ENCODE data around the gene RTBDN.
"Not testable (repeated sequence)": the region's sequence is repeated elsewhere in the genome, so short reads cannot be mapped to it uniquely, and the experiment has no call there.

RTBDN gene

DNA sequence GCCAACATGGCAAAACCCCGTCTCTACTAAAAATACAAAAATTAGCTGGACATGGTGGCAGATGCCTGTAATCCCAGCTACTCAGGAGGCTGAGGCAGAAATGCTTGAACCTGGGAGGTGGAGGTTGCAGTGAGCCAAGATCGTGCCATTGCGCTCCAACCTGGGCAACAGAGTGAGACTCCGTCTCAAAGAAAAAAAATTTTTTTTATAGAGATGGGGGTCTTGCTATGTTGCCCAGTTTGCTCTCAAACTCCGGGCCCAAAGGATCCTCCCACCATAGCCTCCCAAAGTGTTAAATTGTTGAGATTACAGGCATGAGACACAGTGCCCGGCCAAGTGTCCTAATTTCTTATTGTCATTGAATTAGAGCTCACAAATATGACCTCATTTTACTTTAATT lies 17.2 kb downstream of the RTBDN start:
- not testable (repeated sequence) for DNase-seq

DNA sequence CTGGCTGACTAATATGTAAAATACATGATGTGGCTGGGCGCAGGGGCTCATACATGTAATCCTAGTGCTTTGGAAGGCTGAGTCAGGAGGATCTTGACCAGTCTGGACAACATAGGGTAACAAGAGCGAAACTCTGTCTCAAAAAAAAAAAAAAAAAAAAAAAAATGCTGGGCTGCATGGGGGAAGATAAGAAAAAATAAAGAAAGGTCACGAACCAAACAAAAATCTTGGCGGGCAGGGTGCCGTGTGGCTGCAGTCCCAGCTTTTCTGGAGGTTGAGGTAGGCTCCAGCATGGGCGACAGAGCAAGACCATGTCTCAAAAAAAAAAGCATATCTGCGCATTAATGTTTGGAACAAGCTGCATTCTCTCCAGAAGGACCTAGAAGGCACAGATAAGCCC lies 19.3 kb downstream of the RTBDN start:
- DNase-seq, result no peak

DNA sequence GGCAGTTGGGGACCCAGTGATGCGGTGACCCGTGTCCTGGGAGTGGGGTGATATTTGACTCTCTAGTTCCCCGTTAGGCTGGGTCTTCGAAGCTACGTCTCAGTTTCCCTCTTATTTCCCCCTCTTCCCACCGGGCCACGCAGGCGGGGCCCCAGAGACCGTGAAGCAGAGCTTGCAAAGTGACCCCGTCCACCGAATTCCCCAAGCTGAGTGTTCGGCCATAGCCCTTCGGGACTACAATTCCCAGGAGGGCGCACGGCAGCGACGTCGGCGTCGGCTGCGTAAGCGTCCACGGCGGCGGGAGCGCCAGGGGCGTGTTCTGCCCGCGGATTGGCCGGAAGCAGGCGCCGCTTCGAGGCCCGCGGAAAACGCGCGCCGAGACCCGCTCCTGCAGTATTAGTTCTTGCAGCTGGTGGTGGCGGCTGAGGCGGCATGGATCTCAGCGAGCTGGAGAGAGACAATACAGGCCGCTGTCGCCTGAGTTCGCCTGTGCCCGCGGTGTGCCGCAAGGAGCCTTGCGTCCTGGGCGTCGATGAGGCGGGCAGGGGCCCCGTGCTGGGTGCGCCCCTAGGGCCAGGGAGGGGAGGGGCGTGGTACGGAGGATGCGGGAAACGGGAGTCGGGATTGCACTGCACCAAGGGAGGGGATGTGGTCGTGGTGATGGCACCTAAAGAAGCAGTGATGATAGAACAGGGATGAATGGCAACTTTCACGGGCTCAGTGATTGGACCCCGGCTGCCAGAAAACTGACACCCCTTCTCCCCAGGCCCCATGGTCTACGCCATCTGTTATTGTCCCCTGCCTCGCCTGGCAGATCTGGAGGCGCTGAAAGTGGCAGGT lies 27.9 kb downstream of the RTBDN start, which contains the start of gene RNASEH2A:
Gene RNASEH2A, plus strand, starts transcription at position 343 of the 840 bp plus-strand sequence. Its CDS starts 90 bp downstream, at position 433.
- DNase-seq, result peak; percentile 88

DNA sequence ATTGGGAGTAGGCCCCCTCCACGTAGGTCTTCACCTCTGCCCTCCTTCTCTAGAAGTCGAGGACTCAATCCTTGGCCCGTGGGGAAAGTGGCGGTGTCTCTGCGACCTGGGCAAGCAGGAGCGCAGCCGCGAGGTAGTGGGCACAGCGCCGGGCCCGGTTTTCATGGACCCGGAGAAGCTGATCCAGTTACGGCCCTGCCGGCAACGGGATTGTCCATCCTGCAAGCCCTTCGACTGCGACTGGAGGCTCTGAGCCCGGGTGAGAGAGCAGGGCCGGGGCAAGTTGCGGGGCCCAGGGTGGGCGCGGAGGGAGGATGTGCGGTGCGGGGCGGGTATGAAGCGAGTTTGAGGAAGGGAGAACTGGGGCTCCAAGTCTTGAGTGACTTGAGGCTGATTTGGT lies 30.3 kb downstream of the RTBDN start:
- no peak for DNase-seq

DNA sequence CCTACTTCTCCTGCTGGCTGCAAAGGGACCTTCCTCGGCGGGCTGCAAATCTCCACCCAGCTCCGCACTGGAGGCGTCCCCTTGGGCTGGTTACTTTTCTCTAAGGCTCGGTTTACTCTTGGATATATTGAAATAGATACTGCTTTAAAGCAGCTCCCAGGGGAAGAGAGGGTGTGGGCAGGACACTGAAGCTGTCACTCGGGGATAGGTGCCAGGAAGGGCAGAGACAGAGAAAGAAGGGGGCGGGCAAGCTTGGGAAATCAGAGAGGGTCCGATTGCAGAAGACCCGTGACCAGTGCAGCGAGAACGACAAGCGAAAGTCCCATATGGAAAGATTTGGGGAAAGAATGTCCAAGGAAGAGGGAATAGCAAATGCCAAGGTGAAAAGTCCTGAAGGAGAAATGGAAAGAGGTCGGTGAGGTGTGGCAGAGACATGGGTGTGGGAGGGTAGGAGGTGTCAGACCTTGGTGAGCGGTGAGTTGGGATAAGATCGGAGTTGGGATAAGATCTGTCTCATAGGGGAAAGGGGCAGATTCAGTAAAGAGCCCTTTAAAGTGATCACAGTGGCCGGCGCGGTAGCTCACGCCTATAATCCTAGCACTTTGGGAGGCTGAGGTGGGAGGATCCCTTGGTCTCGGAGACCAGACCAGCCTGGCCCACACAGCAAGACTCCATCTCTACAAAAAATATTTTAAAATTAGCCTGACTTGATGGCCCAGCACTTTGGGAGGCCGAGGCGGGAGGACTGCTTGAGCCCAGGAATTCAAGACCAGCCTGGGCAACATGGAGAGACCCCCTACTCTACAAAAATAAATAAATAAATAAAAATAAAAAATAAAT lies 31.9 kb downstream of the RTBDN start:
- no peak for DNase-seq

DNA sequence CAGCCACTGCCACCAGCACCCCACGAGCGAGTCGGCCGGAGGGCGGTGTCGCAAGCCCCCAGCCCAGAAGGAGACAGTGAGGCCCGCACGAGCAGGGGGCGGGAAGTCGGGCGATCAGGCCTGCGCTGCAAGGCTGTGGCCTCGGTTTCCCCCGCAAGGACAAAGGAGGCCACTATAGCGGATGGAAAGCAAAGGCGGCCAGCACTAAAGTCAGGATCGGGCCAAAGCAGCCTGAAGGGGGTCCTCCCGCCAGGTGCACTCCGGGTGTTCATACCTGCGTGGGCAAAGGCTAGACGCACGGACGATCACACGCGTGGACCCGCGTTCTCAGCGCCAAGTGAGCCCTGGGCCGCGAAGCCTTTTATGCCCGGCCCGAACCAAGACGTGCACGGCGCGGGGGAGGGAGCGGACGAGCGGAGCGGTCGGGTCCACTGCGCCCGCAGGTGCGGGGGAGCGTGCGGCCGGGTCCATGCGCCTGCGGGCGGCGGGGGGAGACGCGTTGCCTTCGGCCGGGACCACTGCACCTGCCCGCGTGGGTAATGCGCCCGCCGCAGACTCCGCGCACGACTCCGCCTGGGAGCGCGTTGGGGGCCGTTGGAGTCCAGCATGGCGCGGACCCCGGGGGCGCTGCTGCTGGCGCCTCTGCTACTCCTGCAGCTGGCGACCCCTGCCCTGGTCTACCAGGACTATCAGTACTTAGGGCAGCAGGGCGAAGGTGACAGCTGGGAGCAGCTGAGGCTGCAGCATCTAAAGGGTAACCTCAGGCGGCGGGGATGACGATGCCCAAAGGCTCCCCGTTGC lies 32.7 kb downstream of the RTBDN start, which contains the start of the genes PRDX2 and THSD8:
Gene PRDX2, minus strand, starts transcription at position 335 of the 801 bp plus-strand sequence. CDS start 539 bp downstream, outside the sequence.
Gene THSD8, plus strand, starts transcription at position 604 of the 801 bp plus-strand sequence. Its CDS starts 3 bp downstream, at position 607.
- no peak for DNase-seq

DNA sequence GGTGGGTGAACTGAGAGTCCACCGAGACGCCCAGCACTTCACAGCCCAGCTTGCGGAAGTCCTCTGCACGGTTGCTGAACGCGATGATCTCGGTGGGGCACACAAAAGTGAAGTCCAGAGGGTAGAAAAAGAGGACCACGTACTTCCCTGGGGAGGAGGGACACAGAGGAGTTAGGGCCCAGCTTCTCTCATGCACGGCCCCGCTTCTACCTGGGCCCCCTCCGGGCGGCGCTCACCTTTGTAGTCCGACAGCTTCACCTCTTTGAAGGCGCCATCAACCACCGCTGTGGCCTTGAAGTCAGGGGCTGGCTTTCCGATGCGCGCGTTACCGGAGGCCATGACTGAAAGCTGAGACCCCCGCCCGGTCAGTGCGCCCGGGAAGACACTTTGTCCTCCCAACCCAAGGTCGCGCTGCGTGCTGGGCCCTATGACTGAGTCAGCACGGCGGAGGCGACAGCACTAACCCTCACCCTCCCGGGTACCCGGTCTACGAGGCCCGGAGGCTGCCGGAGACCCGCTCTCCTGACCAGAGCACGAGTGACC lies 33.4 kb downstream of the RTBDN start:
- DNase-seq, result no peak

DNA sequence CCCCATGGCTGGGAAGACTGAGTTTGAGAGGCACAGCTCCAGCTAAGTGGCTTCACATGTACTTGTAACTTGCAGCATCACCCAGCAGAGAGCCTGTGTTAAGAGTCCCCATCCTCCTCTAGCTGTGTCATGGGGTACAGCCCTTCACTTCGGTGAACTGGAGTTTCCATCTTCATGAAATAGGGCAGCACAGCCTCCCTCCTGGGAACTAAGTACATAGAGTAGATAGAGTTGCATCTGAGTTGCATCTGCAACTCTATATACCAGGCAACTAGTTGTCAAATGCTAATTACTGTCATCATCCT lies 34.0 kb downstream of the RTBDN start:
- DNase-seq, result peak; percentile 60

DNA sequence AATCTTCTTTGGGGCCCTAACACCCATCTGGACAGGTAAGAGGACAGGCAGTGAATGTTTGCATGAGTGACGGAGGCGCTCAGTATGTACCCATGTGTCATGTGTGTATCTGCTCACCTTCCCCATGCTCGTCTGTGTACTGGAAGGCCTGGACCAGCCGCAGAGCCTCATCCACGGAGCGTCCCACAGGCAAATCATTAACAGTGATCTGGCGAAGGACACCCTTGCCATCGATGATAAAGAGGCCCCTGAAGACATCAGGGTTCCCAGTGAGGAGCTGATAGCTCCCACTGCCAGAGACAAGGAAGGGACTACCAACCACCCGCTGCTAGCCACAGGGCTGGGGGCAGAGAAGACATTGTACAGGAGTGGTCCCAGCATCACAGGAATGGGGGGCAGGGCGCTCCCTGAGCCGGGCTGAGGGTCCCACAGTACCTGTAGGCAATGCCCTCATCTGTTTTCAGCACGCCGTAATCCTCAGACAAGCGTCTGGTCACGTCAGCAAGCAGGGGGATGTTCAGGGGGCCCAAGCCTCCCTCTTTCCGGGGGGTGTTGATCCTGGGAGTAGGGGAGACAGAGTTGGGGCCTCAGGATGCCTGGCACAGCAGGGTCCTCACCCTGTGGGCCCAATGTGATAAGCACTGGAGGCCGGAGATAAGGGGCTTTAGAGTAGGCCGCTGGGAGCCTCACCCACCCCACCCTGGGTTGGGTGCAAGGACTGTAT lies 34.5 kb downstream of the RTBDN start:
- DNase-seq, result no peak

DNA sequence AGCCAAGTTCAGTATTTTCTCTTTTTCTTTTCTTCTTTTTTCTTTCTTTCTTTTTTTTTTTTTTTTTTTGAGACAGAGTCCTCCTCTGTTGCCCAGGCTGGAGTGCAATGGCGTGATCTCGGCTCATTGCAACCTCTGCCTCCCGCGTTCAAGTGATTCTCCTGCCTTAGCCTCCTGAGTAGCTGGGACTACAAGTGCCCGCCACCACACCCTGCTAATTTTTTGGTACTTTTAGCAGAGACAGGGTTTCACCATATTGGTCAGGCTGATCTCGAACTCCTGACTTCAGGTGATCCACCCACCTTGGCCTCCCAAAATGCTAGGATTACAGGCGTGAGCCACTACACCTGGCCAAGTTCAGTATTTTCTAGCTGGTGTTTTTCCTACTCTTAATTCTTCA lies 36.8 kb downstream of the RTBDN start:
- DNase-seq, result not testable (repeated sequence)

DNA sequence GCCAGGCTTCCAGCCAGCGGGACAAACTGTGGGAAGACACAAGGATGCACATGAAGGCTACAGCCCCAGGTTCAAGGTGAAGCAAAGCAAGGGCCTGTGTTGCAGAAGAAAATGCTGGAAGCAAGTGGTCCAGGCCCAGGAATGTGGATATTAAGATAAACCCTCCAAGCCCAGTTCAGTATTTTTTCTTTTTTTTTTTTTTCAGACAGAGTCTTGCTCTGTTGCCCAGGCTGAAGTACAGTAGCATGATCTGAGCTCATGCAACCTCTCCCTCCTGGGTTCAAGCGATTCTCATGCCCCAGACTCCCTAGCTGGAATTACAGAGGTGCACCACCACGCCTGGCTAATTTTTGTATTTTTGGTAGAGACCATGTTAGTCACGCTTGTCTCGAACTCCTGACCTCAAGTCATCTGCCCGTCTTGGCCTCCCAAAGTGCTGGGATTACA lies 37.2 kb downstream of the RTBDN start:
- no peak for DNase-seq

DNA sequence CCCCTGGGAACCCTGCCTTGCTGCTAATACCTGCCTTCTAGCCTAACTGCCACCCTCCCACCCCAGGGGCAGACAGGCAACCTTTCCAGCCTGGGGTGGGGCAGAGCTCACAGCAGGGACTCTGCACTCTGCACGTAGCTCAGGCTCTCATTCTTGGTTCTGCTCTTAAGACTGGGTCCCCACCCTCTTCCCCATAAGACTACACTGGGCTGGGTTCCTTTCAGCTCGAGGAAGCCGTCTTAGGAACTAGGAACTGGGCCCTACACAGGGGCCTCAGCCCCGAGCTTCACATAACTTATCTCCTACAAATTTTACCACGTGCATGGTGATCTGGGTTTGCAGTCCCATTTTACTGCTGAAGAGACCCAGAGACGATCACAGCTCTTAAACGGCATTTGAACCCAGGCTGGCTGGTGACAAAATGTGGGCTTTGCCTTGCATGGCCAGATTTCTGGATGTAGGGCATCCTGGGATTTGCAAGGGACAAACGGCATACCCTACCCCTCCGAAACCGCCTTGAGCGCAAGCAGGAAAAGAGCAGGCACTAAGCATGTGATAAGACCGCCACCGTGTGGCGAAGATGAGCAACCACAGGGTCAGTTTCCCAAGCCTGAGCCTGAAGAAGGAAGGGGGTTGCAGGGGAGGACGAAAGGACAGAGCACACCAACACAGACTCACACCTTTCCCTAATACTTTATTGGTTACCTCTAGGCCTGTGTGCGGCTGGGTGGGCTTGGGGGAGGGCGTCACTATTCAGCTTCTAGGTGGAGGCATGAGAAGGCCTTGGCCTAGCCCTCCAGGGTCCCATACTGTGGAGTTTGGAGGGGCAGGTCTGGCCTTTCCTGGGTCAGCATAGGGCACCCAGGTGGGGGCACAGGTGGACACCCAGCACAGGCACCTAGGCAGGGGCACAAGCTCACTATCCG lies 38.0 kb downstream of the RTBDN start:
- peak; percentile 77 for DNase-seq

DNA sequence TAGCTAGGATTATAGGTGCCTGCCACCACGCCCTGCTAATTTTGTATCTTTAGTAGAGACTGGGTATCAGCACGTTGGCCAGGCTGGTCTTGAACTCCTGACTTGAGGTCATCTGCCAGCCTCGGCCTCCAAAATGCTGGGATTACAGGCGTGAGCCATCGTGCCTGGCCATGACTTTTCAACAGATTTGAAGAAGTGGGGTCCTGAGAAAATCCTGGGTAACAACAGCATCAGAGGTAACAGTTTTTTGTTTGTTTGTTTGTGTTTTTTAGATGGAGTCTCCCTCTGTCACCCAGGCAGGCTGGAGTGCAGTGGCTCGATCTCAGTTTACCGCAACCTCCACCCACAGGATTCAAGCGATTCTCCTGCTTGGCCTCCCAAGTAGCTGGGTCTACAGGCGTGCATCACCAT lies 39.4 kb downstream of the RTBDN start:
- DNase-seq, result no peak

DNA sequence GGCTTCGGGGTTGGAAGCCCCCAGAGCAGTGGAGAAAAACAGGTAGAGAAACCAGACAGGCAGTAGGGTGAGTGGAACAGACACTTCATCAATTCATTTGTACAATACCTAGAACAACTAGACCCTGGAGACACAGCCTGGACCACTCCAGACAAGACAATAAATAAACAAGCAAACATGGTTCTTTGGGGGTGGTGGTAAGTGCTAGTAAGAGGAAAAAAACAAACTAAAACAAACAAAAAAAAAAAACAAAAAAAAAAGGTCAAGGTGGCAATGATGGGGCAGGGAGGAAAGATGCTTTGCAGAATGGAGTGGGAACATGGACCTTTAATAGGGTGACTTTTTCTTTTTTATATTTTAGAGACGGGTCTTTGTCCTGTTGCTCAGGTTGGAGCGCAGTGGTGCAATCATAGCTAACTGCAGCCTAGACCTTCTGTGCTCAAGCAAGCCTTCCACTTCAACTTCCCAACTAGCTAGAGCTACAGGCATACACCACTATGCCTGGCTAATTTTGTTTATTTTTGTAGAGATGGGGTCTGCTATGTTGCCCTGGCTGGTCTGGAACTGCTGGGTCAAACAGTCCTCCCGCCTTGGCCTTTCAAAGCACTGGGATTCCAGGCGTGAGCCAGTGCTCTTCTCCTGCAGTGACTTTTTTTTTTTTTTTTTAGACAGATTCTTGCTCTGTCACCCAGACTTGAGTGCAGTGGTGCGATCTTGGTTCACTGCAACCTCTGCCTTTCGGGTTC lies 40.0 kb downstream of the RTBDN start:
- DNase-seq, result no peak

DNA sequence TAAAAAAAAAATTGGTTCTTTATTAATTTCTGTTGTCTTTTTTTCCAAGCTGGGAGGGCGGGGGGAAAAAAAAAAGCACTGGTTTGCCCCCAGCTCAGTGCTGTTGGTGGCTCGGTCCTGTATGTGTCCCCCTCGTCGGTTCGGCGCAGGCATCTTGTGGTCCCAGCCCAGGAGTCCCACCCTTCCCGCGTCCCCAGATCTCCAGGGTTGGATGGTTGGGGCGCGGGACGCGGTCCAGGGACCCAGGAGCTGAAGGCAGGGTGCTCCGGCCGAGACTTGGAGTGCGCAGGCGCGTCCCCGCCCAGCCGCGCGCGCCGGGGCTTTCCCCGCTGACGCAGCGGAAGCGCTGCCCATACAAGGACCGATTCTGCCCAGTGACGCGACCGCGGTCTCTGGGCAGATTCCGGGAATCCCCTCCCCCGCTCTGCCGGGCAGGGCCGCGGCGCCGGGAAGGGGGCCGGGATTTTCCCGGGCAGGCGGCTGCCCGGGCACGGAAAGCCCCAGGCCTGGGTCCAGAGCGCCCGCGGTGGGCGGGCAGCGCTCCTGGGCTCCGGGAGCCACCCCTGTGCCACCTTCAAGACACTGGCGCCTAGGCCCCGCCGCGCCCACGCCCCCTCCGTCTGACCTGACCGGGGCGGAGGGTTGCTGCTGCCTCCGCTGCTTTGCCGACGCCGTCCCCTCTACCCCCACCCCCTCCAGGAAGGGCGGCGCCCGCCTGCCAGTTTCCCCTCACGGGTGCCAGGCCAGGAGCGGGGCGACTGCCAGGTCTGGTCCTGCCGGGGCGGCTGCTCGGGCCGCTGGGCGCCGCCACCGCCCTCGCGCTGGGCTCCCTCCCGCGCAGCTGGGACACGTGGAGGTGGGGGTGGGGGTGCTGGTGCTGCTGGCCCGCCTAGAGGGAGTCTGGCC lies 40.8 kb downstream of the RTBDN start:
- DNase-seq, result peak; percentile 95

DNA sequence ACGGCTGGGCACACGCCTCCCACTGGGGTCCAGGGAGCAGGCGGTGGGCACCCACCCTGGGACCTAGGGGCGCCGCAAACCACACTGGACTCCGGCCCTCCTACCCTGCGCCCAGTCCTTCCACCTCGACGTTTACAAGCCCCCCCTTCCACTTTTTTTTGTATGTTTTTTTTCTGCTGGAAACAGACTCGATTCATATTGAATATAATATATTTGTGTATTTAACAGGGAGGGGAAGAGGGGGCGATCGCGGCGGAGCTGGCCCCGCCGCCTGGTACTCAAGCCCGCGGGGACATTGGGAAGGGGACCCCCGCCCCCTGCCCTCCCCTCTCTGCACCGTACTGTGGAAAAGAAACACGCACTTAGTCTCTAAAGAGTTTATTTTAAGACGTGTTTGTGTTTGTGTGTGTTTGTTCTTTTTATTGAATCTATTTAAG lies 41.5 kb downstream of the RTBDN start:
- DNase-seq, result no peak

DNA sequence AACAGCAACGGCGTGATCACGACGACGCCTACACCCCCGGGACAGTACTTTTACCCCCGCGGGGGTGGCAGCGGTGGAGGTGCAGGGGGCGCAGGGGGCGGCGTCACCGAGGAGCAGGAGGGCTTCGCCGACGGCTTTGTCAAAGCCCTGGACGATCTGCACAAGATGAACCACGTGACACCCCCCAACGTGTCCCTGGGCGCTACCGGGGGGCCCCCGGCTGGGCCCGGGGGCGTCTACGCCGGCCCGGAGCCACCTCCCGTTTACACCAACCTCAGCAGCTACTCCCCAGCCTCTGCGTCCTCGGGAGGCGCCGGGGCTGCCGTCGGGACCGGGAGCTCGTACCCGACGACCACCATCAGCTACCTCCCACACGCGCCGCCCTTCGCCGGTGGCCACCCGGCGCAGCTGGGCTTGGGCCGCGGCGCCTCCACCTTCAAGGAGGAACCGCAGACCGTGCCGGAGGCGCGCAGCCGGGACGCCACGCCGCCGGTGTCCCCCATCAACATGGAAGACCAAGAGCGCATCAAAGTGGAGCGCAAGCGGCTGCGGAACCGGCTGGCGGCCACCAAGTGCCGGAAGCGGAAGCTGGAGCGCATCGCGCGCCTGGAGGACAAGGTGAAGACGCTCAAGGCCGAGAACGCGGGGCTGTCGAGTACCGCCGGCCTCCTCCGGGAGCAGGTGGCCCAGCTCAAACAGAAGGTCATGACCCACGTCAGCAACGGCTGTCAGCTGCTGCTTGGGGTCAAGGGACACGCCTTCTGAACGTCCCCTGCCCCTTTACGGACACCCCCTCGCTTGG lies 42.1 kb downstream of the RTBDN start:
- DNase-seq, result peak; percentile 81
